ENCODE data around the gene QRICH1.

QRICH1 gene

DNA sequence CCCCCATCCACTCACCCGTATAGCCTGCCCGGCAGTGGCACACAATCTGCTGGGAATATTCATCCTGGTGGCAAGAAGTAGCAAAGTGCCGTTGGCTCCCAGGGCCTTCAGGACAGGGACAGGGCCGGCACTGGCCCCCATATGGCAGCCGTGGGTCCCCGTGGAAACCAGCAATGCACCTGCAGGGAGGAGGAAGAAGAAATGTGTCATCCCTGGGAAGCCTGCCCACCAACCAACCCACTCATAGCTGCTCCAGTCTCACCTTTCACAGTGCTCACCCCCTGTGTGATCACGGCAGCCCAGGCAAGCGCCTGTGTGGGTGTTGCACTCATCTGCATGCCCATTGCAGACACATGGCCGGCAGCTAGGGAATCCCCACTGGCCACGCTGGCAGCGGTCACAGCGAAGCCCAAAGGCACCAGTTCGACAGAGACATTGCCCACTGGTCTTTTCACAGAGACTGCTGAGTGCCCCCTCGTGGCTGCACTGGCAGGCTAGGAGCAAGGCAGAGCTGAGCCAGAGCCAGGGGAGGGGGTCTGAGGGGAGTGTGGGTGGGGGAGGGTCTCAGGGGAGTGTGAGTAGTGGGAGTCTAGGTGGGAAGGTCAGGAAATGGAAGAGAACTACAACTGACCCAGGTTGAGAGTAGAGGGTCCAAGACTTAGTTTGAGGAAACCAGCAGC is 31.3 kb upstream of the QRICH1 start:
- H3K9me3 Mint-ChIP-seq: no peaks in the 10 kb centered on the region
- no peak overlapping the region for H3K4me3 Mint-ChIP-seq
- H3K4me1 Mint-ChIP-seq: peaks cover 4% of the 10 kb centered on the region
- no peak for TF ChIP-seq CTCF (IDR thresholded peaks at IDR 0.05; ENCODE audit: unreplicated experiment in 3 of 3)
- H3K27me3 Mint-ChIP-seq (ENCODE audit: low read depth): no peaks in the 10 kb centered on the region
- no peak overlapping the region for H3K27ac Mint-ChIP-seq
- peaks cover 35% of the 10 kb centered on the region for H3K36me3 Mint-ChIP-seq (ENCODE audit: low read depth)

- no peaks in the 10 kb centered on the region for H3K4me1 Mint-ChIP-seq
- no peak overlapping the region for H3K27ac Mint-ChIP-seq
- no peak for TF ChIP-seq CTCF (IDR thresholded peaks at IDR 0.05; ENCODE audit: unreplicated experiment in 3 of 3)
- H3K27me3 Mint-ChIP-seq (ENCODE audit: low read depth): no peaks in the 10 kb centered on the region
- peaks cover 29% of the 10 kb centered on the region for H3K36me3 Mint-ChIP-seq (ENCODE audit: low read depth)
- H3K9me3 Mint-ChIP-seq: no peaks in the 10 kb centered on the region
- H3K4me3 Mint-ChIP-seq: no peak overlapping the region
These were observed 30.3 kb upstream of the QRICH1 start for GRCh38 chr3:49124203-49124602.

GRCh38 chr3:49123687-49124086 is 29.8 kb upstream of the QRICH1 start:
- Mint-ChIP-seq H3K4me1 (no peaks in the 10 kb centered on the region), H3K36me3 (ENCODE audit: low read depth) (peaks cover 29% of the 10 kb centered on the region), H3K27me3 (ENCODE audit: low read depth) (no peaks in the 10 kb centered on the region), H3K4me3 (no peak overlapping the region), H3K9me3 (no peaks in the 10 kb centered on the region), H3K27ac (no peak overlapping the region)
- TF ChIP-seq CTCF (IDR thresholded peaks at IDR 0.05; ENCODE audit: unreplicated experiment in 3 of 3): no peak

- H3K27ac Mint-ChIP-seq: no peak overlapping the region
- peaks cover 28% of the 10 kb centered on the region for H3K36me3 Mint-ChIP-seq (ENCODE audit: low read depth)
- H3K4me3 Mint-ChIP-seq: no peak overlapping the region
- H3K9me3 Mint-ChIP-seq: no peaks in the 10 kb centered on the region
- no peak for TF ChIP-seq CTCF (IDR thresholded peaks at IDR 0.05; ENCODE audit: unreplicated experiment in 3 of 3)
- H3K27me3 Mint-ChIP-seq (ENCODE audit: low read depth): no peaks in the 10 kb centered on the region
- H3K4me1 Mint-ChIP-seq: no peaks in the 10 kb centered on the region
These were observed 29.1 kb upstream of the QRICH1 start for GRCh38 chr3:49122886-49123545.

GRCh38 chr3:49122451-49122850 is 28.6 kb upstream of the QRICH1 start:
- Mint-ChIP-seq H3K27ac (peak overlapping the region; percentile 18 to 97 (median 70)), H3K36me3 (ENCODE audit: low read depth) (peaks cover 34% of the 10 kb centered on the region), H3K4me1 (no peaks in the 10 kb centered on the region), H3K9me3 (no peaks in the 10 kb centered on the region), H3K4me3 (peak overlapping the region; percentile 88 to 95 (median 93)), H3K27me3 (ENCODE audit: low read depth) (no peaks in the 10 kb centered on the region)
- TF ChIP-seq CTCF (IDR thresholded peaks at IDR 0.05; ENCODE audit: unreplicated experiment in 3 of 3): no peak

GRCh38 chr3:49122022-49122421 is 28.2 kb upstream of the QRICH1 start:
- peak overlapping the region; percentile 18 to 97 (median 70) for H3K27ac Mint-ChIP-seq
- TF ChIP-seq CTCF (IDR thresholded peaks at IDR 0.05; ENCODE audit: unreplicated experiment in 3 of 3): no peak
- H3K27me3 Mint-ChIP-seq (ENCODE audit: low read depth): no peaks in the 10 kb centered on the region
- H3K9me3 Mint-ChIP-seq: no peaks in the 10 kb centered on the region
- H3K4me1 Mint-ChIP-seq: no peaks in the 10 kb centered on the region
- H3K36me3 Mint-ChIP-seq (ENCODE audit: low read depth): peaks cover 37% of the 10 kb centered on the region
- peak overlapping the region; percentile 88 to 95 (median 93) for H3K4me3 Mint-ChIP-seq

Measured in nephron (organoid).